ENCODE measurements around the gene OR5AK2. TPM values are rescaled to one million over a fixed set of nuclear protein-coding genes. Genes with fewer than 3 reads are reported as not detected.
"Not testable (repeated sequence)": the region's sequence is repeated elsewhere in the genome, so short reads cannot be mapped to it uniquely, and the experiment has no call there.

OR5AK2 gene, protein sequence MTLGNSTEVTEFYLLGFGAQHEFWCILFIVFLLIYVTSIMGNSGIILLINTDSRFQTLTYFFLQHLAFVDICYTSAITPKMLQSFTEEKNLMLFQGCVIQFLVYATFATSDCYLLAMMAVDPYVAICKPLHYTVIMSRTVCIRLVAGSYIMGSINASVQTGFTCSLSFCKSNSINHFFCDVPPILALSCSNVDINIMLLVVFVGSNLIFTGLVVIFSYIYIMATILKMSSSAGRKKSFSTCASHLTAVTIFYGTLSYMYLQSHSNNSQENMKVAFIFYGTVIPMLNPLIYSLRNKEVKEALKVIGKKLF
- total RNA-seq: not detected
- polyA plus RNA-seq: not detected
- long read RNA-seq, donor 1: 0 reads
- long read RNA-seq, donor 2: 0 reads
- long read RNA-seq, donor 3: 0 reads
- long read RNA-seq, donor 4: 0 reads

DNA sequence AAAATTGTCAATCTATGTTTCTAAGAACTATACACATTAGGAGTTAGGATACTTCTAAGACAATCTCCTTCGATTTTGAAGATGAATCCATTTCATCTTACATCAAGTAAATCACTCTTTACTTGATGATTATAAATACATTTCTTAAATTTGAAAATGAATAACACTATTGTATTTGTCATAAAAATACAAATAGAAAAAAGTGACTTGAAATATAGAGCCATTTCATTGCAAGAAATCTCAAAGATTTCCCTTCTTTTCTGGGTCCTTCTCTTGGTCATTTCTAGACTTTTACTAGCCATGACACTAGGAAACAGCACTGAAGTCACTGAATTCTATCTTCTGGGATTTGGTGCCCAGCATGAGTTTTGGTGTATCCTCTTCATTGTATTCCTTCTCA is at the start of gene OR5AK2:
Gene OR5AK2 (plus strand): TSS at position 301 of the 400 bp plus-strand sequence. CDS start 0 bp downstream, at position 301.
- ATAC-seq: no peak
- Histone ChIP-seq H3K9me3 (ENCODE audit: control insufficient read depth, low read length) (peaks cover under 1% of the 10 kb centered on the region), H3K4me3 (ENCODE audit: low read length) (no peak within 1 kb of the TSS), H3K27me3 (ENCODE audit: control insufficient read depth, insufficient read depth) (no peaks in the 10 kb centered on the region), H3K27ac (ENCODE audit: low read length) (no peak within 1 kb of the TSS), H3K4me1 (ENCODE audit: control insufficient read depth, insufficient read depth, low read length) (no peaks in the 10 kb centered on the region)
- intact Hi-C loops (cut with DNase I): no loop called here
- DNase-seq: no peak
- WGBS: 79% methylated on average over 1 of the region's 1 CpG

DNA sequence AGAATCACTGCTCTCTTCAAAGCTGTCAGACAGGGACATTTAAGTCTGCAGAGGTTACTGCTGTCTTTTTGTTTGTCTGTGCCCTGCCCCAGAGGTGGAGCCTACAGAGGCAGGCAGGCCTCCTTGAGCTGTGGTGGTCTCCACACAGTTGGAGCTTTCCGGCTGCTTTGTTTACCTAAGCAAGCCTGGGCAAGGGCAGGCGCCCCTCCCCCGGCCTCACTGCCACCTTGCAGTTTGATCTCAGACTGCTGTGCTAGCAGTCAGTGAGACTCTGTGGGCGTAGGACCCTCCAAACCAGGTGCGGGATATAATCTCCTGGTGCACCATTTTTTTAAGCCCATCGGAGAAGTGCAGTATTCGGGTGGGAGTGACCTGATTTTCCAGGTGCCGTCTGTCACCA is 43.2 kb upstream of the OR5AK2 start:
- H3K27ac ChIP-seq (ENCODE audit: low read length); H3K4me3 ChIP-seq (ENCODE audit: low read length); DNase-seq; H3K27me3 ChIP-seq (ENCODE audit: control insufficient read depth, insufficient read depth); H3K9me3 ChIP-seq (ENCODE audit: control insufficient read depth, low read length); ATAC-seq; H3K4me1 ChIP-seq (ENCODE audit: control insufficient read depth, insufficient read depth, low read length); intact Hi-C loops (cut with DNase I): not testable (repeated sequence)
- WGBS: 84% methylated on average over 8 of the region's 8 CpGs

DNA sequence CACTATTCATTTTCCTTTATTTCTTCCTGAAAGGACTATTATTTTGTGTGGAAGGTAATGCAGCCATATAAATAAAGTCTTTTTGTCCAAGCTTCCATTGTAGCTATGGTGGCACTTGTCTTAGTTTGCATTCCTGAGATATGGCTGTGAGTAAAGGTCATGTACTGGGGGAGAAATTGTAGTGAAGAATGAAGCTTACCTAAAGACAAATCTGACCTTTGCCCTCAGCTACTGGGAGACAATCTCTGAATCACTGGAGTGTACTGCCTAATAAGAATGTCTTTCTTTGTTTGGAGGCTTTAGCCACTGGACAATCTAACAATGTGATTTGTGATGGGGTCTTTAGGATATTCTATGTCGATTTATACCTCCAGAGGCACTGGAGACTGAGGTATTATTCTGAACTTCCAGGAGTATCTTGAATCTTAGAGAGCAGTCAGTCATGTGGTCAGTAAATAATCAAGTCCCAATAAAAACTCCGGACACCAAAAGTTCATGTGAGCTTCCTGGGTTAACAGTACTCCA is 39.7 kb upstream of the OR5AK2 start:
- Histone ChIP-seq H3K27me3 (ENCODE audit: control insufficient read depth, insufficient read depth) (no peaks in the 10 kb centered on the region), H3K4me1 (ENCODE audit: control insufficient read depth, insufficient read depth, low read length) (no peaks in the 10 kb centered on the region), H3K9me3 (ENCODE audit: control insufficient read depth, low read length) (no peaks in the 10 kb centered on the region), H3K4me3 (ENCODE audit: low read length) (no peak overlapping the region), H3K27ac (ENCODE audit: low read length) (no peak overlapping the region)
- 90% methylated on average over 2 of the region's 2 CpGs for WGBS
- intact Hi-C loops (cut with DNase I): no loop called here
- ATAC-seq (no peak), DNase-seq (no peak)

DNA sequence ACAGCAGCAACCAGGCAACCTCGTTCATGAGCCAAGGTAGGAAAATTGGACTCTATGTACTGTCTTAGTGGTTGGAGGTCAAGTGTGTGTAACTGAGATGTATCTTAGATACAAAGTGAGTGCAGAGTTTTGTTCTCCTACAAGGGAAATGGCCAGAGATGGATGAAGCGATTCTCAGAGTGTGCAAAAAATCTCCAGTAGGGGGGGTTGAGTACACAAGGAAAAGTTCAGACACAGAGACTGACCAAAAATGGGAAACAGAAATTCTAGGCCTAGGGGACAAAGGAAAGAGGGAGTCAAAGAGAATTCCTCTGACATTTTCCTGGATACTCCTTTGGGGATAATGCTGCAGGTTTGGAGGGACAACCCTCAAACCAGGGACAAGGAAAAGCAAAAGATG is 38.2 kb upstream of the OR5AK2 start:
- ATAC-seq (no peak), DNase-seq (no peak)
- Histone ChIP-seq H3K4me3 (ENCODE audit: low read length) (no peak overlapping the region), H3K27ac (ENCODE audit: low read length) (no peak overlapping the region), H3K27me3 (ENCODE audit: control insufficient read depth, insufficient read depth) (no peaks in the 10 kb centered on the region), H3K4me1 (ENCODE audit: control insufficient read depth, insufficient read depth, low read length) (no peaks in the 10 kb centered on the region), H3K9me3 (ENCODE audit: control insufficient read depth, low read length) (no peaks in the 10 kb centered on the region)
- WGBS: 65% methylated on average over 2 of the region's 2 CpGs
- intact Hi-C loops (cut with DNase I): no loop called here

DNA sequence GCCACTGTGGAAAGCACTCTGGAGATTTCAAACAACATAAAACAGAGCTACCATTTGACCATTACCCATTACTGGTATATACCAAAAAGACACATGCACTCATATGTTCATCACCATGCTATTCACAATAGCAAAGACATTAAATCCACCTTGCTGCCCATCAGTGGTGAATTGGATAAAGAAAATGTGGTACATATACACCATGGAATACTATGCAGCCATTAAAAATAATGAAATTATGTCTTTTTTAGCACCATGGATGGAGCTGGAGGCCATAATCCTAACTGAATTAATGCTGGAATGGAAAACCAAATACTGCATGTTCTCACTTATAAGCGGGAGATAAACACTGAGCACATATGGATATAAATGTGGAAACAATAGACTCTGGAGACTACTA is 34.8 kb upstream of the OR5AK2 start:
- ATAC-seq; H3K4me1 ChIP-seq (ENCODE audit: control insufficient read depth, insufficient read depth, low read length); DNase-seq; H3K27ac ChIP-seq (ENCODE audit: low read length); H3K27me3 ChIP-seq (ENCODE audit: control insufficient read depth, insufficient read depth); H3K4me3 ChIP-seq (ENCODE audit: low read length); H3K9me3 ChIP-seq (ENCODE audit: control insufficient read depth, low read length); intact Hi-C loops (cut with DNase I): not testable (repeated sequence)
- WGBS: 97% methylated on average over 1 of the region's 1 CpG

DNA sequence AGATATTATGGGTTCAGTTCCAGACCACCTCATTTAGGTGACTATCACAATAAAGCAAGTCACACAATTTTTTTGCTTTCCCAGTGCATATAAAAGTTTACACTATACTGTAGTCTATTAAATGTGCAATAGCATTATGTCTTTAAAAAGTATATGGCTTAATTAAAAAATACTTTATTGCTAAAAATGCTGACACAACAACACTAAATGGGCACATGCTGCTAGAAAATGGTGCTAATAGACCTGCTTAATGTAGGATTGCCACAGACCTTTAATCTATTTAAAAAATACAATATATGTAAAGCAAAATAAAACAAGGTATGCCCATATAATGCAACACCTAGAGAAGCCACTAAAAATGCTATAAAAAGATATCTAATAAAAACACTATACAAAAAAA is 27.1 kb upstream of the OR5AK2 start:
- no peak for DNase-seq
- H3K4me3 ChIP-seq (ENCODE audit: low read length): no peak overlapping the region
- ATAC-seq: no peak
- intact Hi-C loops (cut with DNase I): loop anchor here in 1 of 4 donors (5.0 to 10.0 kb wide), 2 partner anchors 63 to 189 kb away; no protein-coding TSS in a partner anchor
- no peaks in the 10 kb centered on the region for H3K9me3 ChIP-seq (ENCODE audit: control insufficient read depth, low read length)
- H3K4me1 ChIP-seq (ENCODE audit: control insufficient read depth, insufficient read depth, low read length): no peaks in the 10 kb centered on the region
- no peak overlapping the region for H3K27ac ChIP-seq (ENCODE audit: low read length)
- no peaks in the 10 kb centered on the region for H3K27me3 ChIP-seq (ENCODE audit: control insufficient read depth, insufficient read depth)

DNA sequence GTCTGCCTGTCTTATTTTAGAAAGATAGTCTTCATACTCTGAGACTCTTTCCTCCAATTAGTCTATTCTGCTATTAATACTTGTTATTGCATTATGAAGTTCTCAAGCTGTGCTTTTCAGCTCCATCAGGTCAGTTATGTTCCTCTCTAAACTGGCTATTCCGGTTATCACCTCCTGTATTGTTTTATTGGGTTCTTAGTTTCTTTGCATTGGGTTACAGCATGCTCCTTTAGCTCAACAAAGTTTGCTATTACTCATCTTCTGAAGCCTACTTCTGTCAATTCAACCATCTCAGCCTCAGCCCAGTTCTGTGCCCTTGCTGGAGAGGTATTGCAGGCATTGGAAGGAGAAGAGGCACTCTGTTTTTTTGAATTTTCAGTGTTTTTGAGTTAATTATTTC is 21.0 kb upstream of the OR5AK2 start:
- Histone ChIP-seq H3K9me3 (ENCODE audit: control insufficient read depth, low read length) (no peaks in the 10 kb centered on the region), H3K27me3 (ENCODE audit: control insufficient read depth, insufficient read depth) (no peaks in the 10 kb centered on the region), H3K4me1 (ENCODE audit: control insufficient read depth, insufficient read depth, low read length) (no peaks in the 10 kb centered on the region), H3K27ac (ENCODE audit: low read length) (no peak overlapping the region), H3K4me3 (ENCODE audit: low read length) (no peak overlapping the region)
- no peak for ATAC-seq
- intact Hi-C loops (cut with DNase I): loop anchor here in 1 of 4 donors (10.0 kb wide), 1 partner anchor 57 kb away; no protein-coding TSS in a partner anchor
- WGBS: 72% methylated on average over 1 of the region's 1 CpG
- no peak for DNase-seq

DNA sequence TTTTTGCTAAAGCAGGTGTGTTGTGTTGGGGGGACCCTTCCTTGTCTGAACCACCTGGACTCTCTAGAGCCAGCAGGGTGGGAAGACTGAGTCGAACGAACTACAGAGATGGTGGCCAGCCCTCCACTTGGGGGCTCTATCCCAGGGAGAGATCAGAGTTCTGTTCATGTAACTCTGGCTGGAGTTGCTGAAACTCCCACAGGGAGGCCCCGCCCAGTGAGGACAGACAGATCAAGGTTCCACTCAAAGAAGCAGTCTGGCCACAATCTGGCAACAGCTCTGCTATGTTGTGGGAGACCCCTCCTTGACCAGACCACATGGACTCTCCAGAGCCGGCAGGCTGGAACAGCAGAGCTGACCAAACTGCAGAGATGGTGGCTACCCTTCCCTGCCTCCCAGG is 20.2 kb upstream of the OR5AK2 start:
- DNase-seq: no peak
- Histone ChIP-seq H3K4me3 (ENCODE audit: low read length) (no peak overlapping the region), H3K27ac (ENCODE audit: low read length) (no peak overlapping the region), H3K4me1 (ENCODE audit: control insufficient read depth, insufficient read depth, low read length) (no peaks in the 10 kb centered on the region), H3K27me3 (ENCODE audit: control insufficient read depth, insufficient read depth) (no peaks in the 10 kb centered on the region), H3K9me3 (ENCODE audit: control insufficient read depth, low read length) (no peaks in the 10 kb centered on the region)
- ATAC-seq: no peak
- intact Hi-C loops (cut with DNase I): loop anchor here in 1 of 4 donors (10.0 kb wide), 1 partner anchor 56 kb away; no protein-coding TSS in a partner anchor
- WGBS: 78% methylated on average over 4 of the region's 4 CpGs

DNA sequence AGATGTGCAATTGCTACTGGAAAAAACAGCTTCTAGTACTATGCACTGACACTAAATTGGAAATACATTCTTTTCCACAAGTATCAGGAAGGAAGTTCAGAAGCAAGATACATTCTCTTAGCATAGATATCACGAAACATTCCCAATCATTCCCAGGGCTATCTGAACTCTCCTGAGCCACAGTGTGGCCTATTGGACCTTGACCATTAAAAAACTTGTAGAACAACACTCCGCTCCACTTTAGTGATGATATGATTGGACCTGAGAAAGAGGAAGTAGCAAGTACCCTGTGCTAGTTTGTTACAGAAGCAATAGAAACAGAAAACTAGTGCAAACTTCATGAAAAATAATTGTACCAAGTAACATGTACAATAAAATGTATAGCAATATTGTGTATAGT is 11.4 kb upstream of the OR5AK2 start:
- DNase-seq: no peak
- H3K9me3 ChIP-seq (ENCODE audit: control insufficient read depth, low read length): no peaks in the 10 kb centered on the region
- ATAC-seq: no peak
- intact Hi-C loops (cut with DNase I): no loop called here
- no peaks in the 10 kb centered on the region for H3K27me3 ChIP-seq (ENCODE audit: control insufficient read depth, insufficient read depth)
- H3K4me1 ChIP-seq (ENCODE audit: control insufficient read depth, insufficient read depth, low read length): no peaks in the 10 kb centered on the region
- no peak overlapping the region for H3K4me3 ChIP-seq (ENCODE audit: low read length)
- no peak overlapping the region for H3K27ac ChIP-seq (ENCODE audit: low read length)
- 78% methylated on average over 2 of the region's 2 CpGs for WGBS

DNA sequence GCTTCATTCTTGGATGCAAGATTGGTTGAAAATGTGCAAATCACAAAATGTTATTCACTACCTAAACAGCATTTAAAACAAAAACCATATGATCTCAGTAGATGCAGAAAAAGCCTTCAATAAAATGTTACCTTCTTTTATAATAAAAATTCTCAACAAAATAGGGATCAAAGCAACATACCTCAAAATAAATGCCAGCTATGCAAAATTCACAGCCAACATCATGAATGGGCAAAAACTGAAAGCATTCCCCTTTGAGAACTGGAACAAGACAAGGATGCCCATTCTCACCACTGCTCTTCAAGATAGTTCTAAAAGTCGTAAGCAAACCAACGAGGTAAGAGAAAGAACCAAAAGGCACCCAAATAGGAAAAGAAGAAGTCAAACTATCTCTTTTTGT is 2.0 kb downstream of the OR5AK2 start:
- 80% methylated on average over 2 of the region's 2 CpGs for WGBS
- intact Hi-C loops (cut with DNase I): loop anchor here in 1 of 4 donors (10.0 kb wide), 1 partner anchor 56 kb away; no protein-coding TSS in a partner anchor

DNA sequence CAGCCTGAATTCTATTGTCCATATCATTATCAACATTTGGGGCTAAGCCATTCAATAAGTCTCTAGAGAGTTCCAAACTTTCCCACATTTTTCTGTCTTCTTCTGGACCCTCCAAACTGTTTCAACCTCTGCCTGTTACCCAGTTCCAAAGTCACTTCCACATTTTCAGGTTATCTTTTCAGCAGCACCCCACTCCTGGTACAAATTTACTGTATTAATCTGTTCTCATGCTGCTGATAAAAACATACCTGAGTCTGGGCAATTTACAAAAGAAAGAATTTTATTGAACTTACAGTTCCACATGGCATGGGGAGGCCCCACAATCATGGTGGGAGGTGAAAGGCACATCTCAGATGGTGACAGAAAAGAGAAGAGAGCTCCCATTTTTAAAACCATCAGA is 5.8 kb downstream of the OR5AK2 start:
- no peak overlapping the region for H3K4me3 ChIP-seq (ENCODE audit: low read length)
- DNase-seq: no peak
- intact Hi-C loops (cut with DNase I): loop anchor here in 1 of 4 donors (10.0 kb wide), 1 partner anchor 60 kb away; no protein-coding TSS in a partner anchor
- peaks cover 9% of the 10 kb centered on the region for H3K9me3 ChIP-seq (ENCODE audit: control insufficient read depth, low read length)
- no peaks in the 10 kb centered on the region for H3K4me1 ChIP-seq (ENCODE audit: control insufficient read depth, insufficient read depth, low read length)
- H3K27ac ChIP-seq (ENCODE audit: low read length): no peak overlapping the region
- no peak for ATAC-seq
- H3K27me3 ChIP-seq (ENCODE audit: control insufficient read depth, insufficient read depth): no peaks in the 10 kb centered on the region

More for the DNA sequence above, 2.0 kb downstream of the OR5AK2 start:
- H3K9me3 ChIP-seq (ENCODE audit: control insufficient read depth, low read length): peaks cover 8% of the 10 kb centered on the region
- DNase-seq (no peak), ATAC-seq (no peak)
- H3K4me1 ChIP-seq (ENCODE audit: control insufficient read depth, insufficient read depth, low read length): no peaks in the 10 kb centered on the region
- no peak overlapping the region for H3K4me3 ChIP-seq (ENCODE audit: low read length)
- H3K27me3 ChIP-seq (ENCODE audit: control insufficient read depth, insufficient read depth): no peaks in the 10 kb centered on the region
- H3K27ac ChIP-seq (ENCODE audit: low read length): no peak overlapping the region

Measured in right cardiac atrium (tissue), 5 donors.